ENCODE measurements around the gene B3GNT9. TPM values are rescaled to one million over a fixed set of nuclear protein-coding genes. Genes with fewer than 3 reads are reported as not detected.

B3GNT9 gene
- total and polyA plus RNA-seq, 3 donors from 2014 or later: 18.0 to 24.6 (median 18.6) TPM

- H3K9me3 ChIP-seq: no peaks in the 10 kb centered on the region
- no peak overlapping the region for H3K27ac ChIP-seq
- peaks cover 43% of the 10 kb centered on the region for H3K4me1 ChIP-seq
- H3K4me3 ChIP-seq: no peak overlapping the region
- H3K27me3 ChIP-seq: no peaks in the 10 kb centered on the region
- 84% methylated on average over 24 of the region's 26 CpGs; no CpG with 5 or more reads in 1 of the 2 donors for WGBS, 2 donors
- intact Hi-C loops (cut with DNase I; ENCODE audit: low total_unique reads): no loop called here
- H3K36me3 ChIP-seq (ENCODE audit: low read depth, missing control alignments): no peaks in the 10 kb centered on the region
- no peak for TF ChIP-seq POLR2A (IDR thresholded peaks at IDR 0.05)
- no peak for TF ChIP-seq CTCF (IDR thresholded peaks at IDR 0.05)
- DNase-seq: no peak
These were observed 36.5 kb upstream of the B3GNT9 start for GRCh38 chr16:67187175-67187890.

GRCh38 chr16:67186550-67186950 is 35.8 kb upstream of the B3GNT9 start:
- no peak for DNase-seq
- WGBS, 2 donors: 47 to 69% methylated on average over 3 to 5 of the region's 5 CpGs
- intact Hi-C loops (cut with DNase I; ENCODE audit: low total_unique reads): no loop called here

GRCh38 chr16:67185651-67186134 is 34.9 kb upstream of the B3GNT9 start:
- Histone ChIP-seq H3K36me3 (ENCODE audit: low read depth, missing control alignments) (no peaks in the 10 kb centered on the region), H3K4me3 (peak overlapping the region in 1 of 2 donors; percentile 81), H3K4me1 (peaks cover 34% of the 10 kb centered on the region), H3K9me3 (no peaks in the 10 kb centered on the region), H3K27me3 (no peaks in the 10 kb centered on the region), H3K27ac (peak overlapping the region; percentile 98 to 99)
- intact Hi-C loops (cut with DNase I; ENCODE audit: low total_unique reads): no loop called here
- 4 to 6% methylated on average over 12 of the region's 12 CpGs for WGBS, 2 donors
- TF ChIP-seq POLR2A (IDR thresholded peaks at IDR 0.05) (no peak), CTCF (IDR thresholded peaks at IDR 0.05) (no peak)
- DNase-seq: no peak

More at GRCh38 chr16:67186550-67186950, 35.8 kb upstream of the B3GNT9 start:
- Histone ChIP-seq H3K27me3 (no peaks in the 10 kb centered on the region), H3K27ac (no peak overlapping the region), H3K4me1 (peaks cover 40% of the 10 kb centered on the region), H3K9me3 (no peaks in the 10 kb centered on the region), H3K4me3 (no peak overlapping the region), H3K36me3 (ENCODE audit: low read depth, missing control alignments) (no peaks in the 10 kb centered on the region)
- TF ChIP-seq CTCF (IDR thresholded peaks at IDR 0.05) (no peak), POLR2A (IDR thresholded peaks at IDR 0.05) (no peak)

GRCh38 chr16:67184995-67185650 is 34.3 kb upstream of the B3GNT9 start:
- 6 to 7% methylated on average over 18 to 41 of the region's 43 CpGs for WGBS, 2 donors
- H3K36me3 ChIP-seq (ENCODE audit: low read depth, missing control alignments): no peaks in the 10 kb centered on the region
- DNase-seq: peak; percentile 95
- no peaks in the 10 kb centered on the region for H3K27me3 ChIP-seq
- peaks cover 32% of the 10 kb centered on the region for H3K4me1 ChIP-seq
- H3K9me3 ChIP-seq: no peaks in the 10 kb centered on the region
- intact Hi-C loops (cut with DNase I; ENCODE audit: low total_unique reads): no loop called here
- TF ChIP-seq POLR2A (IDR thresholded peaks at IDR 0.05) (no peak), CTCF (IDR thresholded peaks at IDR 0.05) (peak; percentile 77 to 81 (median 80))
- peak overlapping the region; percentile 98 to 99 for H3K27ac ChIP-seq
- peak overlapping the region; percentile 64 to 81 for H3K4me3 ChIP-seq

All from testis (tissue), 3 donors.